Astrocyte of the hippocampus (primary cell): ENCODE data around the gene ZNF839.
"Not testable (repeated sequence)": the region's sequence is repeated elsewhere in the genome, so short reads cannot be mapped to it uniquely, and the experiment has no call there.

Source experiments
- DNase-seq: peaks from one replicate; pipeline ENCODE4 v3.0.0; 2011; ENCODE audit warnings: low read depth, low spot score

Gene ZNF839

GRCh38 chr14:102341566-102341965 lies 22.0 kb downstream of the ZNF839 start:
- no peak for DNase-seq

GRCh38 chr14:102342238-102342637 lies 22.7 kb downstream of the ZNF839 start:
- DNase-seq: no peak

DNA sequence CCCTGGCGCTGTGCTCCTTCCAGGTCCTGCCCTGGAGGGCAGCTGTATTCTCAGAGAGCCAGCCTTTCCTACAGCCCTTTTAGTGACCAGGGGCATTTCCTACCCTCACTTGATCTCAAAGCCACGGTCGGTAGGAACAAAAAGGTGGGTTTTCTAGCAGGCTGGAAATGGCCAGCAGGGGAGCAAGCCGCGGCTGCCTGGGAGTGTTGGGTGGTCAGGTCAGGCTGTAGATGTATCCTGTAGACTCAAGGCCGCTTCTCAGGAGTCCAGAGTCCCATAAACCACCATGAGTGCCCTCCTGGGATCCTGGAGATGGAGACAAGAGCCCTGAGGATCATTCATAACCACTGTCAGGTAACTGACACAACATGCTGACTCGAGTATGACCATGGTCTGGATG lies 24.5 kb downstream of the ZNF839 start:
- no peak for DNase-seq

DNA sequence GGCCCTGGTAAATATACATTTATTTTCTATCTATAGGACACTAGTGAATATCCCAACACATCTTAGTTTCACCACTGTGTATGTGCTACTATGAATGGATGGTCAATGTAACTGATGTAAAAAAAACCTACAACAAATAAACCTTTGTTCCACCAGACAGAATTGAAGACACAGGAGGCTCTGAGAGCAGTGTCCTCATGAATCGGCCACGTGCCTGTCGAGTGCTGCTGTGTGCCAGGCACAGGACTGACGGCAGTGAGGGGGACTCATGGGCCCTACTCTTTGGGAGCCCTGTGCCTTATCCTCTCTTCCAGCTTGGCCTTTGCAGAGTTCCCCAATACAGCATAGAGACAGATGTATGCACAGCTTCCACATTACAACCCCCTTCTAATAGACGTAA lies 24.9 kb downstream of the ZNF839 start:
- no peak for DNase-seq

DNA sequence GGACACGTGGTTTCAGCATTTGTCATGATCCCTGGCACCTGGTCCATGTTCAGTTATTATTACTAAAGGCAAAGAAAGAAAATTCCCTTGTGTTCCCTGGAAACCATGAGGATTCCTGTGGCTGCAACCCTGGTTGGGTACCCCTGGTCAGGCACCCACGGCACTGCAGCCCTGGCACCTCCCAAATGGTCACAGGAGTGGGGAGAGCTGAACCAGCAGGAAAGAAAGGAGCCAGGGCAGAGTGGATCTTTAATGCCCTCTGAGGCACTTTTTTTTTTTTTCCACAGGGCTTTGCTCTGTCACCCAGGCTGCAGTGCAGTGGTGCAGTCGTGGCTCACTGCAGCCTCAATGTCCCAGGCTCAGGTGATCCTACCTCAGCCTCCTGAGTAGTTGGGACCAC lies 25.7 kb downstream of the ZNF839 start:
- no peak for DNase-seq

DNA sequence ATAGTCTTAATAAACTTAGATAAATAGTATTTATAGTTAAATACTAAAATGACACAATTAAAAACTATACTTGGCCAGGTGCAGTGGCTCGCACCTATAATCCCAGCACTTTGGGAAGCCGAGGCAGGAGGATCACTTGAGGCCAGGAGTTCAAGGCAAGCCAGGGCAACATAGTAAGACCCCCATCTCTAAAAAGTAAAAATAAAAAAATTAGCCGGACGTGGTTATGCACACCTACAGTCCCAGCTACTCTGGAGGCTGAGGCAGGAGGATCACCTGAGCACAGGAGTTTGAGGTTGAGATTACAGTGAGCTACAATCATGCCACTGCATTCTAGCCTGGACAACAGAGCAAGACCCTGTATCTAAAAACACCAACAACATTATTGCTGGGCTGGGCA lies 27.1 kb downstream of the ZNF839 start:
- no peak for DNase-seq

DNA sequence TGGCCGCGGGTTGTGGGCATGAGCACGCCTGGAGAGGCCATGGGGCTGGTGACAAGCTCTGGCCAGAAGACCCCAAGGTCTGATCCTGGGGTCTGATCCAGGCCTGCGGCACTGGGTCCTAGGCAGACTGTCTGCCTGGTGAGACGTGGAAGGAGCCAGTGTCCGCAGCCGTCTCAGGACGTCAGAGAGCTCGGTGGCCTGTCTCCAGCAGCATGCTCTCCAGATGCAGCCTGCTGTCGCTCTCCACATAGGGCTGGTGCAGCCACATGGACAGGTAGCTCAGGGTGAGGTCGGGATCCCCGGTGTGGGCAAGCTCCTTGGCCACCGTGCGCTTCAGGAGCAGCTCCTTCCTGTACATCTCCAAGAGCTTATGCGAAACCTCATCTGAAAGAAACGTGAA lies 28.8 kb downstream of the ZNF839 start:
- DNase-seq: no peak

GRCh38 chr14:102351023-102351422 lies 31.5 kb downstream of the ZNF839 start:
- DNase-seq: no peak

DNA sequence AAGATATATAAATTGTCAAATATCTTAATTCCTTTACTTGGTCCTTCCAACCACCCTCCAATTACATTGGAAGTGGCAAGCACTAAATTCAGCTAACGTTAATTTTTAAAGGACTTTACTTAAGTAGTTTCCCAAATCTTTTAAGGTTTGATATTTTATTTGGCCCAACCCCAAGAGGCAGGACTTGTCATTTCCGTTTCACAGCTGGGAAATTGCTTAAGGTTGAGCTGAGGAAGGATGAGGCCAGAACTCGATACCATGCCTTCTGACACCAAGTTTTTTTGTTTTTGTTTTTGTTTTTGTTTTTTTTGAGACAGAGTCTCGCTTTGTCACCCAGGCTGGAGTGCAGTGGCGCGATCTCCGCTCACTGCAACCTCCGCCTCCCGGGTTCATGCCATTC lies 32.0 kb downstream of the ZNF839 start:
- DNase-seq: not testable (repeated sequence)

- no peak for DNase-seq
These were observed 32.7 kb downstream of the ZNF839 start for GRCh38 chr14:102352213-102352612.

- DNase-seq: no peak
These were observed 33.6 kb downstream of the ZNF839 start for GRCh38 chr14:102353126-102353619.

- no peak for DNase-seq
These were observed 36.7 kb downstream of the ZNF839 start for GRCh38 chr14:102356280-102356679.

DNA sequence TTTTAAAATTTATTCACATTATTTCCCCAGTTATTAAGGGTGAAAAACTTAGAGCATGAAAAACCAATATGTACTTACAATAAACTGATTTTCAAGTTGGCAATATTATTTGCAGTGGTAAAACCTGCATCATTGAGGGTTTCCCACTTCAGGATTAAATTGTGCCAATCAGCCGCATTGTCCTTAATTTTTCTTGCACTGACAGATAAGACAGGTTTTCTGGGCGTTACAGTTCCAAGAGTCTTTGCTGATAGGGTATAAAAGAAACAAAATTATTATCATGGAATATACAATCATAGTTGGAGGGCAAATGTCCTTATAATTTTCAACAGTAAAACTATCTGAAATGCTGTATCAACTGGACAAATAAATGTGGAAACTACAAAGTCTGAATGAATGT lies 39.8 kb downstream of the ZNF839 start:
- DNase-seq: no peak

DNA sequence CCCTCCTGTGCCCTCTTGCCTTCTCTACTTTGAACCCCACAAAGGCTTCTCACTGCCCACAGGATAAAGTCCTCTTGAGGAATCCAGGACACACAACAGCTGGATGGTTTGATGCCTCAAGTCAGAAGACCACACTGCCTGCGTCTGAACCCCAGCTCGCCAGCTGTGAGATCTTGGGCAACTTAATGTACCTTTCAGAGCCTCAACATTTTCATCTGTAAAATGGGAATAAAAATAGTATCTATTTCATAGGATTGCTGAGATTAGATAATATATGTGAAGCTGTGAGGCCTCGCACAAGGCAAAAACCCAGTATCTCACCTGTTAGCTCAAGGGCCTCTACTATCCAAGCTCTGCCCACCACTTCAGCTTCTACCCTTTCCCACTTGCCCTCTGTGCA lies 40.8 kb downstream of the ZNF839 start:
- no peak for DNase-seq

DNA sequence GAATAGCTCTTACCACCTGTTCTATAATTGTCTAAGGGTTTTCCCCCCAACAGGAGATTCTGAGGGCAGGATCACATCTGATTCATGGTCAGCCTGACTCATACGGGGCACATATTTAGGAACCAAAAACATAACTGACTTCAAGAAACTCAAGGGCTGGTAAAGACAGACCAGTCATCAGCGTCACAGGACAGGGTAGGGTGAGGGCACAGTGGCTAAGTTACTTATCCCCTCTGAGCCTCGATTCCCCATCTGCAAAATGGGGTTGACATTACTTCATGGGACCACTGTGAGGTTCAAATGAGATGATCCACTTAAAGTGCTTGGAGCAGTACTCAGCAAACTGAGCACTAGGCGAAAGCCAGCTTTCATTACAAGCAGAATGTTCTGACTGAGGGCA lies 42.5 kb downstream of the ZNF839 start:
- no peak for DNase-seq

DNA sequence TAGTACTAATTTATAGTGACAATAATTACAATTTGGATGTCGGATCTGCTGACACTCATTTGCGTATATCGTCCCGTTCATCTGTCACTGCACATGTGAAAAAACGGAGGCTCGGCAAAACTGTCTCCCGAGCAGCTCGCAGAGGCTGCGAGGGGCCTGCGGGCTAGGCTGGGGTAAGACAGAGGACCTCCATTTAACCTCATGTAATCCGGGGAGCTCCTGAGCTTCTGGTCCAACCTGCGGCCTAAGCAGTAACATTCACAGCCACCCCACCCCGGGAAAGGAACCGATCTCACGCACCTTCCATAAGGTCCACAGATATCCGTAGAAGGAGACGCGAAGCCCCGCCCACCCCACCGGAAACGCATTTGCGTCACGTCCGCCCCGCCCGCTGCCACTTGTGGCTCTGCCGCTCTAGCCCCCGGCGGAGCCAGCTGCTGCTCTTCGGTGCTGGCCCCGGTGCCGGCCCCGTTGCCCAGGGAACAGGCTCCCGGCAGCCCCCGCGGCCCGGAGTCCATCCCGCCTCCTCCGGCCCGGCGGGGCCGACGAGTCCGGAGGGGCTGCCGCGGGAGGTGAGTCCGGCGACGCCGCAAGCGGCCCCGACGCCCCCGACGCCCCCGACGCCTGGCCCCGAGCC lies 43.1 kb downstream of the ZNF839 start, which contains the start of the genes CINP and TECPR2:
TSS of gene CINP (minus strand) at position 346 of the 637 bp plus-strand sequence. CDS start at position 307, 39 bp downstream.
TSS of gene TECPR2 (plus strand) at position 397 of the 637 bp plus-strand sequence. CDS start 13,781 bp downstream, outside the sequence.
- DNase-seq: peak; percentile 98

GRCh38 chr14:102363182-102363943 lies 43.8 kb downstream of the ZNF839 start:
- peak; percentile 64 for DNase-seq

DNA sequence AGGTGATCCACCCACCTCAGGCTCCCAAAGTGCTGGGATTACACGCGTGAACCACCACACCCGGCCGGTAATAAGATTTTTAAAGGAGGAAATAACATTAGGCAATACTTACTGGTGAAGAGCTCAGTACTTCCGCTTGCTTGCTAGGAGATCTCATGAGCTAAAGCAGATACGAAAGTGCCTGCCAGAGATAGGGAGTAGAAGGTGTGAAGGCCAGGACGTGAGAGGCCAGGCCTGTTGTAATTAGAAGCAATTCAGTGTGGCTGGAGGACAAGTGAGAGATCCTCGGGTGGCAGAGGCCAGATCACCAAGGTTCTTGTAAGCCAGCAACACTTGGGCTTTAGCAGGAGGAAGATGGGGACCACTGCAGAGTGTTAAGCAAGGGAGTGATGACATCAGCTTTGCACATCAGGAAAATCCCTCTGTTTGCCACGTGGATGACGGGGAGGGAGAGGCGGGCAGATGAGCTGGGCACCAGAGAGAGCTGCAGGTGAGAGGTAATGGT lies 50.8 kb downstream of the ZNF839 start:
- no peak for DNase-seq

DNA sequence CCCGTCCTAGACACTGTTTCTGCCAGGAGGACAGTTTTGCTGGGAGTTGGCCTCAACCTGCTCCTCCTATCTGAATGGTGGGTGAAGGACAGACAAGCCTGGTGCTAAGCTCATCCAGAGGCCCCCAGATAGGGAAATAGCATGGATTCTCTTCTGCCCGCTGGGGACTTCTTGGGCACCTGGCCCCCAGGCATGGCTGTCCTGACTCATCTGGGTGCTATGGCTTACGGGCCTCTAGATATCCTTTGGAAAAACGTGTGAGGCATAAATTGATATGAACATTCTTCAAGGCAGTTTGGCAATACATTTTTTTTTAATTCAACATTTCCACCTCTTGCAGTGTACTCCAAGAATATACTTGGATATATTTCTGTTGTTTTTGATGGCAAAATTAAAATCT lies 51.8 kb downstream of the ZNF839 start:
- no peak for DNase-seq

DNA sequence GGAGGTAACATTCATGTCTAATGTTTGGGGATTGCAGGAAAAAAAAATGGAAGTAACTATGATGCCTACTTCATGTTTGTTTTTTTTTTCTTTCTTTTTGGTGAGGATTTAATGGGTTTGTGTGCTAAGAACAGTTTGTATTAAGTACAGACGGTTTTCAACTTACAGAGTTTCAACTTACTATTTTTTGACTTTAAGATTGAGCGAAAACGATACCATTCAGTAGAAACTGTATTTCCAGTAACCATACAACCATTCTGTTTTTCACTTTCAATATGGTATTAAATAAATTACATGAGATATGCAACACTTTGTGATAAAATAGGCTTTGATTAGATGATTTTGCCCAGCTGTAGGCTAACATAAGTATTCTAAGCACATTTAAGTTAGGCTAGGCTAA lies 53.6 kb downstream of the ZNF839 start:
- DNase-seq: no peak

DNA sequence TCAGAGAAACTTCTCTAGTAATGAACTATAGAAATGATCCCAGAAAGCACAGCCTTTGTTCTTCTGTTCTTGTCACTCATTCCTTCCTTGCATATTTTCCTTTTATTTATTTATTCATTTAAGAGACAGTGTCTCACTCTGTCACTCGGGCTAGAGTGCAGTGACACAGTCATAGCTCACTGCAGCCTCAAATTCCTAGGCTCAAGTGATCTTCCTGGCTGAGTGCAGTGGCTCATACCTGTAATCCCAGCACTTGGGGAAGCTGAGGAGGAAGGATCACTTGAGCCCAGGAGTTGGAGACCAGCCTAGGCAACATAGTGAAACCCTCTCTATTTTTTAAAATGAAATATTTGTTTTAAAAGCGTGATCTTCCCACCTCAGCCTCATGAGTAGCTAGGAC lies 54.7 kb downstream of the ZNF839 start:
- DNase-seq: no peak

DNA sequence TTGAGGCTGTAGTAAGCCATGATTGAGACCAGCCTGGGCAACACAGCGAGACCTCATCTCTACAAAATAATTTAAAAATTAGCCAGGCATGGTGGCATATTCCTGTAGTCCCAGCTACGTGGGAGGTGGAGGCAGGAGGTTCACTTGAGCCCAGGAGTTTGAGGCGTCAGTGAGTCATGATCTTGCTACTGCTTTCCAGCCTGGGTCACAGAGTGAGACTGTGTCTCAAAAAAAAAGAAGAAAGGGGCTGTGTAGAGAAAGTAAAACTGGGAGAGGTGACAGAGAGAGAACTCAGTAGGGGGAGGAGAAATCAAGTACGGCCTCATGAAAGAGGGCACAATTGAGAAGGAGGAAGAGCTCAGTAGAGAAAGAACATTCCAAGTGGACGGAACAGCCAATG lies 55.6 kb downstream of the ZNF839 start:
- no peak for DNase-seq

DNA sequence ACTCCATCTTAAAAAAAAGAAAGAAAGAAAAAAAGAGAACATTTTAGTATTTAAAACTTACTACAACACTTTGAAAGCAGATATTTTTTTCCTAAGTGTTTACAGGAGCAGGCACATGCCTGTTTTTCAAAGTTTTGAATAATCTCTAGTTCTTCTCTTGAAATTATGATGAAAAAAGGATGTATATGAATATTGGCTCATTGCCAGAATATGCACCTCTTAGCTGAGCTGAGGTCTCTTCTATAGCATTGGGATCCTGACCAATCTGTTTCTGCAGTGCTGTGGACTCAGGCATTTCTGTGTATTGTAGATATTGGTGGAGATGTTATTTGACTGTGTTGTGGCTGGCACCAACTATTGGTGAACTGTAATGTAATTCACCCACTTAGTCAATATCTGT lies 58.1 kb downstream of the ZNF839 start:
- no peak for DNase-seq
